Right lobe of liver (tissue), 4 donors: Measurements from ENCODE around the gene FCRLB.

Source experiments
- POLR2A ChIP-seq: fragments of 450-650 bp; IDR thresholded peaks from one replicate; pipeline ENCODE4 v1.6.1; 2017; ENCODE audit warnings: antibody characterized with exemption, mild to moderate bottlenecking
- TF ChIP-seq, protein P1 (sequence below), 4 donors: fragments of 200-600 bp in 3 of 4; fragments of 450-650 bp in 1 of 4; IDR thresholded peaks; one replicate each; pipeline versions ENCODE4 v1.5.1 to v1.8.0; 2016 to 2022; ENCODE audit warnings: antibody characterized with exemption in 4 of 4, mild to moderate bottlenecking in 2 of 4
- donor health status: DM: no; HTN: no; CAD: no.
- donor health status: DM: no; HTN: no; CAD: no.
- donor health status: DM: no; HTN: yes; CAD: no.

DNA sequence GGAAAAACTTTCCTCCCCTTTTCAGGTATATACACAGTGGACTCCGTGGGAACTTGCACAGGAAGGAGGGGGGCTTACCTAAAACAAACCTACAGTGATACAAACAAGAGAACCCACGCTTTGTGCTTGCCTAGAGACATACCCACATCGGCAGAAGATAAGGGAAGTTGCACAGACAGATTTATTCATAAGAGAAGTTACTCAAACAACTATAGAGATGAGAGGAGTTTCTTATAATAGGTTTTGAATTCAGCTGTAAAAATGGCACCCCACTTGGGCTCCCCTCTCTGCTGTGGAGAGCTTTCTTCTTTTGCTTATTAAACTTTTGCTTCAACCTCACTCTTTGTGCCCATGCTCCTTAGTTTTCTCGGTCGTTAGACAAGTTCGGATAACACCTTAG is 26.5 kb downstream of the FCRLB start:
- TF ChIP-seq, protein P1, sequence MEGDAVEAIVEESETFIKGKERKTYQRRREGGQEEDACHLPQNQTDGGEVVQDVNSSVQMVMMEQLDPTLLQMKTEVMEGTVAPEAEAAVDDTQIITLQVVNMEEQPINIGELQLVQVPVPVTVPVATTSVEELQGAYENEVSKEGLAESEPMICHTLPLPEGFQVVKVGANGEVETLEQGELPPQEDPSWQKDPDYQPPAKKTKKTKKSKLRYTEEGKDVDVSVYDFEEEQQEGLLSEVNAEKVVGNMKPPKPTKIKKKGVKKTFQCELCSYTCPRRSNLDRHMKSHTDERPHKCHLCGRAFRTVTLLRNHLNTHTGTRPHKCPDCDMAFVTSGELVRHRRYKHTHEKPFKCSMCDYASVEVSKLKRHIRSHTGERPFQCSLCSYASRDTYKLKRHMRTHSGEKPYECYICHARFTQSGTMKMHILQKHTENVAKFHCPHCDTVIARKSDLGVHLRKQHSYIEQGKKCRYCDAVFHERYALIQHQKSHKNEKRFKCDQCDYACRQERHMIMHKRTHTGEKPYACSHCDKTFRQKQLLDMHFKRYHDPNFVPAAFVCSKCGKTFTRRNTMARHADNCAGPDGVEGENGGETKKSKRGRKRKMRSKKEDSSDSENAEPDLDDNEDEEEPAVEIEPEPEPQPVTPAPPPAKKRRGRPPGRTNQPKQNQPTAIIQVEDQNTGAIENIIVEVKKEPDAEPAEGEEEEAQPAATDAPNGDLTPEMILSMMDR (IDR thresholded peaks at IDR 0.05) = no peak
- TF ChIP-seq POLR2A = no peak
